DMS114 treated with DMSO at 0.1 percent for 48 hours (cell line): Measurements from ENCODE around the gene DCUN1D4.

Experiments
- DNase-seq: peaks from one replicate; lab custom pipeline; 2025; ENCODE audit not compliant: unreplicated experiment; lab: John Stamatoyannopoulos, UW

Gene DCUN1D4

DNA sequence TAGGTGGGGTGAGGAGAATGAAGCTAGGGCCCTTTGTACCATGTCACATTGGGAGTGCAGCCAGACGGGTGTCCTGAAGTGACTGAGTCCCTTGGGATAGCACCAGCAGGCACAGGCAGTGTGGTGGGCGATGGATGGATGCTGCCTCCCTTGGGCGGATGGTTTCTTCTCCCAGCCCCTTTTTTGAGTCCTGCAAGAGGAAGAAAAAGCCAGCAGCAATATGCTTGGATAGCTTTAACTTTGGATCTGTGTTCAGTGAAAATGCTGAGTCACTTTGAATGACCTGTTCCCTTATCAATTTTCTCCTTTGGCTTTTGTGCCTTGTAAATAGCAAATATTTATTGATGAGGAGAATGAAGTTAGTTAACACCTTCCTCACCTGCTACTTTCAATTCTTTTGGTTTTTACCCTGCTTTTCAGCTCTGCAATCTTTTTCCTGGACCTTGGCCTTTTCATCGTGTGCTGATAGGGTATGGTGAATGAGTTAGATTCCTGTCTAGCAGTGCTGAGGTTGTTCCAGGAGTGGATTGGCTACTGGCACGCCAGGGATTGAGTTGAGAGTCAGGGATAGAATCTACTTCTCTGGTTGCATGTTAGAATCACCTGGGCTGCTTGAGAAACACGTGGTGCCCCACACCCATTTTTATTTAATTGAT is 10.2 kb downstream of the DCUN1D4 start:
- DNase-seq: no peak

- no peak for DNase-seq
These were observed 12.3 kb downstream of the DCUN1D4 start for GRCh38 chr4:51855270-51855669.

DNA sequence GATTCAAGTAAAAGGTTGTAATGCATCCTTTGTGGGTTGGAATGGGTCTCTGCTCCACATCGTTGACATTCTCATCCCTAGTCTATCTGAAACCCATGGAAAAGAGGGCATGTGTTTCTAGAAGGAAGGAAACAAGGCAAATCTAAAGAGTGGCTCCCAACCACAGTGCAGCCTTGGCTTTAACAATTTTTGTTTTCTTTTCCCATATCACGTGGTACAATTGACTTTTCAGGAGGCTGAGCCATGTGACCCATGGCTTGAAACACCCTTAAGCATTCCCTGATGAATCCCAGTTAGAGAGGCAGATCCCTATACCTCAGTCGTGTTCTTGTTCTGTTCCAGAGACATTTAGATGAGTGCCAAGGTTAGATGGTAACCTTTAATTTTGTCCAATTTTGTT is 12.8 kb downstream of the DCUN1D4 start:
- no peak for DNase-seq

GRCh38 chr4:51858605-51859202 is 15.8 kb downstream of the DCUN1D4 start:
- no peak for DNase-seq

GRCh38 chr4:51859476-51860031 is 16.6 kb downstream of the DCUN1D4 start:
- no peak for DNase-seq

DNA sequence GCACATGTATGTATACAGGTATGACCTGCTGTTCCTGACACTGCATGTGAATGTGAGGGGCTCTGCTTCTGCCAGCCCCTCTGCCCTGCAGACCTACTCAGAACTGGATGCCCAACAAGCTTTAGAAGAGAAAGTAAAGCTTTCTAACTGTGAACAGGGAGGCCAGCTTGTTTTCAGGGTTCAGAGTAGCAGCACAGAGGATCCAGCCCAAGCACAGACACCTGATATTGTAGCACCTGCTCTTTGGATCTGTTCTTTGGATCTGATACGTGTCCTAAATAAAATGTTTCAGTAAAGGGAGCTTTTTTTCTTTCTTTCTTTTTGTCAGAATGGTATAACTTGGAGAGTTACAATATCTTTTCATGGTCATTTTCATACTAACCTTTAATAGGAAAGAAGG is 19.2 kb downstream of the DCUN1D4 start:
- no peak for DNase-seq

DNA sequence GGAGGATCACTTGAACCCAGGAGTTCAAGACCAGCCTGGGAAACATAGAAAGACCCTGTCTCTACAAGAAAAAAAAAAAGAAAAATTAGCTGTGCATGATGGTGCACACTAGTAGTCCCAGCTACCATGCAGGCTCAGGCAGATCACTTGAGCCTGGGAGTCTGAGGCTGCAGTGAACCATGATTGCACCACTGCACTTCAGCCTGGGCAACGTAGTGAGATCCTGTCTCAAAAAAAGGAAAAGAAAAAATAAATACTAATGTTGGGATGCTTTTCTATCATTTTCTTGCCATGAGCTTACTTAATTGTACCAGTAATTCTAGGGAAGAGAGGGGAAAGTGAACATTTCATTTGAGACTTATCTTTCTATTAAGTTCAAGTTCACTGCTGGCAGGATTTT is 19.8 kb downstream of the DCUN1D4 start:
- no peak for DNase-seq

GRCh38 chr4:51865717-51866116 is 22.8 kb downstream of the DCUN1D4 start:
- DNase-seq: no peak

DNA sequence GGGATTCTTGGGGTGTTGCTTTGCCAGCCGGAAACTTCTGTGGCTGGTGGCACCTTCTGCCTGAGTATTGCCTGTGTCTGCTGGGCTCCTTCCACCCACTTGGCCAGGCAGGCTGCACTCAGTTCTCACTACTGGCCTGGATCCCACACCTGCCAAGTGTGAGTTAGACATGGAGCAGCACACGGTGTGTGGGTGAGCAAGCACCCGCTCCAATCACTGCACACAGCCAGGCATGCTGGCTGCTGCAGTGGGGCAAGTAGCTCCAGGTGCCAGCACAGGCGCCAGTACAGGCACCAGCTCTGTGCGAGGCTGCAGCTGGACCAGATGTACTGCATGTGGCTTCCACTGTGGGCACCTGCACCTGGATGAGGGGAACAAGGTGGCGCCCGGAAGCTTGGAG is 23.9 kb downstream of the DCUN1D4 start:
- no peak for DNase-seq

DNA sequence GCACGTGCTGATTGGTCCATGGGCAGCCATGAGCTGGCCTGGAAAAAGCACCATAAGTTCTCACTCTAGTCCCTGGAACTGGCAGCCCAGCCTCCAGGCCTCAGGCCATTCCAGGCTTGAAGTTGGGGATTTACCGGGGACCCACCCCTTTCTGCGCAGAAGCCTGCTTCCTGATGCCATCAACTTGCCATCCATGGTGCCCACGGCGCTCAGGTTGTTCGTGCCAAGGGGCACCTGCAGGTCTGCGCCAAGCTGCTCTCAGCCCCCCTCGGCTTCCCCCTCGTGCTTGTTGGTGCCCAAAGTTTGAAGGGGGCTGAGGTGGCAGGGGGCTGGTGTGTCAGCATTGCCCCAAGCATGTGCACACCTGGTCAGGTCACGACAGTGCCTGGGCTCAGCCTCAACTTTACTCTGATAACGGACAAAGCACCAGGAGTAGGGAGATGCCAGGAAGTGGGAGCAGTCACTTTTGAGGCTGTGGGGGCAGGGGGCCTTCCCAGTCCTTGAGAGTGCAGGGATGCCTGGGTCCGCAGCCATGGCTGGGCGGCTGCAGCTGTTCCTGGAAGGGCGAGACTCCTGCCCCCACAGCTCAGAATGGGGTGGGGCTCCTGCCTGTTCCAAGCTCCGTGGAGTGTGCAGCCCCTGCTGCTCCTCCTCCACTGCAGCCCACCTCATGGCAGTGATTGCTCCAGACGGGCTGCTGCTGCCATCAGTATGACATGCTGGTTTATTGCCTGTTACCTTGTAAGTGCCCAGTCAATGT is 24.9 kb downstream of the DCUN1D4 start:
- no peak for DNase-seq

DNA sequence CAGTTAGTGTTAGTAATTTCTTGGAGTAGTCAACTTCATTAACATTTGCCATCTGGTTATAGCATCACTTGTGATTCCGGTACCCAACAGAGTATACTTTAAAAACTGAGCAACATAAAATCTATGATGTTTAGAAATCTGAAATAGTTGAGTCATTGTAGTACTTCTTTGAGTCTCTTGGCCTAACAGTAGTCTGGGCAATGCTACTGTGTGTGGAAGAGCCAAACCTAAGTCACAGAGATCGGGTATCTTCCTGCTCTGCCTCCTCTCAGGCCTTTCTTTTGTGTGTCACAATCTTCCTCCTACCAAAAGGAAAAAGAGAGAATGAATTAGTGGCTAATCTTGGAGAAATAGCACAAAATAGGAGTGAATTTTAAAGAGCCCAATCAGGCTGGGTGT is 25.5 kb downstream of the DCUN1D4 start:
- no peak for DNase-seq

- DNase-seq: no peak
These were observed 27.7 kb downstream of the DCUN1D4 start for GRCh38 chr4:51870441-51871188.

GRCh38 chr4:51872283-51872997 is 29.5 kb downstream of the DCUN1D4 start:
- no peak for DNase-seq

DNA sequence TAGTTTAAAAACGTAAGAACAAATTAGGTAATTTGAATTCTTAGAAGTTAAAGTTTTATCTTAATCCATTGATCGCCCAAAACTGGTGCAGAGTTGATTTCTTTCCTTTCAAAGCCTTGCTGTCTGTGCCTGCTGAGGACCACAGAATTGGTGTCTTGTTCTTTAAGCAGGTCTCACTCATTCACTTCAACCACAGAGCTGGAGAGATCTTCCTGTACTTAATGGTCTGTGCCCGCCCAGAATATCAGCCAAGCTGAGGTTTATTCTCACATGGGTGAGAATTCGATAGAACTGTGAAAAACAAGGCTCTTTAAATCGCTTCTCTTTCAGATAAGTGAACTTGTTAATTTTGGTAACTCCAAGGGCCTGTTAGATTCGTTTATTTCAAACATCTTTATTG is 31.6 kb downstream of the DCUN1D4 start:
- no peak for DNase-seq

- no peak for DNase-seq
These were observed 35.5 kb downstream of the DCUN1D4 start for GRCh38 chr4:51878431-51878830.

DNA sequence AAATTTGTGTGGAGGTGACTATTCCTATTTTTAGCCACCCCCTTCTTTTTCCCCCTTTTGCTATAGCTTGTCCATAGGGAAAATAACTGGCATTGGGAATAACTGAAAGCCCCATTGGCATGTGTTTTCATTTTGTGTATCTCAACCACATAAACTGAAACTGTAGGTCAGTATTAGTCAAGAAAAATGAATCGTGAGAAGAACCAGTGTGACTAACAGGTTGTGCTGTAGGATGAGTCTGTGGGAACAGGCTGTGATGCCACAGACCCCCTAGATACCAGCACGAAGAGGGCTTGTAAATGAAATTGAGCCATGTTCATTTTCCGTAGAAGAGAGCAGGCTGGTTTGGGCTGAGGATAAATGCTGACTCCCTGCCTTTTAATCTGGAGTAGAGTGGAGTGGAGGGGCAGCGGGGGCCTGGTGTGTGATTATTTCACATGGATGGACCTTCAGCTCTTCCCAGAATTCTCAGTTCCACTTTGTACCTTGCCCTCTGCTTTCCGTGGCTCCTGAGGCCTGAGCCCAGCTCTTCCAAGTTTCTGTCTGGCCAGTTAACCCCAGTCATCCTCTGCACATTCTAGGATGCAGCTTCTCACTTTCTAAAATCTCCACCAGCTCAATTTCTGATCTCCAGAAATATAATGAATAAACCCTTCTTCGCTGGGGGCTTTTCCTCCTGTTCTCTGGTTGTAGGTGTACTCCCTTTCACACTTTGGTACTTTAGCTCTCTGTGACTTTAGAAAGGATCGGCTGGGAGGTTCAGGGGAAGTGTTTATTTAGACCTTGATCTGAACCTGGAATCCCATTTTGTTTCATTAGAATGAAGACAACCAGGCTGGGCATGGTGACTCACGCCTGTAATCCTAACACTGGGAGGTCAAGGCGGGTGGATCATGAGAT is 37.3 kb downstream of the DCUN1D4 start:
- DNase-seq: no peak

DNA sequence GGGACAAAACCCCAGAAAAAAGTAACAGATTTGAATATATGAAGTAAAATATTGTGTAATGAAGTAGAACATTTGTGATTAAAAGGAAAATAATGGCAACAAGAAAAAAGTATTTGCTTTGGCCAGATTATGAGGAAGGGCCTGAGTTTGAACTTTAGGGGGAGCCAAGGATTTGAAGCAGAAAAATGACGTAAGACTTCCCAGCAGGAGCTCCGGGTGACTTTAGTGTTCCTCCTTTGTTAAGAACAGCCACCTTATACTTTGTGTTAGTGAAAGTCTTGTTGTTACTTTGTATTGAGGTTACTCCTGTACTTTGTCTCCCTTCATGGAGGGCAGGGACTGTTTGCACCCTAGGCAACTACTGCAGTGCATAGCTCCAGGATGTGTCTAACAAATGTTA is 41.1 kb downstream of the DCUN1D4 start:
- DNase-seq: no peak

GRCh38 chr4:51884606-51885005 is 41.7 kb downstream of the DCUN1D4 start:
- DNase-seq: no peak

- peak; percentile 20 for DNase-seq
These were observed 42.4 kb downstream of the DCUN1D4 start for GRCh38 chr4:51885363-51885762.

DNA sequence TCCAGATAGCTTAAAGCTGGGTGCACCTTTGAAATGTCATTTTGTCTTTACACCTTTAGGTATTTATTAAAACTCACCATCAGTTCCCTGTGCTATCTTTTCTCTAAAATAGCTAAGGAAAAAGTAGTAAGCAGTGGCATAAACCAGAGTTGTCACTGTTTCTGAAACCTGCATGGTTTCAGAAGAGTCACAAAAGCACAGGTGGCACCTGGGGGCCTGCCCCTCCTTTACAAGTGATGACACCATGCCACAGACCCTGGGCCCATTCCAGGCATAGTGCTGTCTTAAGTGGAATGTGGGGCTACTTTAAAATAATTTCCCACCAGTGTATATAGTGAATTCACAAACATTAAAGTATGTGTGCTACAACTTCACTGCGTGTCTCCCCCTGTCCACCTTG is 47.8 kb downstream of the DCUN1D4 start:
- DNase-seq: no peak
